ENCODE measurements around the gene KCNB1. TPM values are rescaled to one million over a fixed set of nuclear protein-coding genes. Genes with fewer than 3 reads are reported as not detected.

The KCNB1 gene
- total RNA-seq, 2 donors from 2014 or later: not detected

Other genes with a start within 250 kb of the KCNB1 start
- 10 to 100 TPM; 32.8 to 54.9 TPM for gene ZNFX1, start 204.6 kb downstream of the KCNB1 start, total RNA-seq
- gene PTGIS, start 85.5 kb upstream of the KCNB1 start, total RNA-seq: 1 to 10 TPM in 1 of 2 donors, under 1 TPM in 1; 0.56 to 2.3 TPM
- gene B4GALT5, start 231.2 kb upstream of the KCNB1 start, total RNA-seq: 10 to 100 TPM; 19.5 to 25.8 TPM